IPS-11a (cell line): ENCODE results near the gene CRLF1.
A peak's percentile ranks its signal among the peaks of the same experiment; 100 is the strongest.

ENCODE experiments used
- H3K4me3 ChIP-seq: one replicate; pipeline ENCODE4 v1.5.1; 2013; ENCODE audit warnings: low read depth, low read length, control low read depth

CRLF1 gene

DNA sequence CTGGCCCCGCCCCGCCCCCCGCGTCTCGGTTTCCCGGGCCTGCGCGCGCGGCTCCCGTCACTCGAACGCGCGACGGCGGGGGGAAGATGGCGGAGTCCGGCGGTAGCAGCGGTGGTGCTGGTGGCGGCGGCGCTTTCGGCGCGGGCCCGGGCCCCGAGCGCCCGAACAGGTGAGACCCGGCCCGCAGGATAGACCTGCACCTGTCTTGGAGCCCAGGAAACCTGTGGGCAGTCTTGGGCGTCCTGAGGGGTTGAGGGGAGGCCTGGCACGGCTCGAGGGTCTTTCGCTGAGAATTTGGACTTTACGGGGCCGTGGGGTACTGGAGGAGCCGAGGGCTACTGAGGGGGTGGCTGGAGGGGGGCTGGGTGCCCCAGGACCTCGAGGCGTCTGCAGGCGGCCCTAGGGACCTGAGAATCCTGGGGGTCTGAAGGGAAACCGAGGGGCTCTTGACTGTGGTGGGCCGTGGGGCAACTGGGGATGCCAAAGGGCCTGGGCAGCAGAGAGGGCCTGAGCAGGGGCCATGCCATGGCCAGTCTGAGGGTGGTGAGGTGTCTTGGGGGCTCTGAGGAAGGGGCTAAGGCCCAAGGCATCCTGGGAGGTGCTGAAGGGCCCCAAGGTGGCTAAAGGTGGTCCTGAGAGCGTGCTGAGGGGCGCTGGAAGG, 30.5 kb upstream of the CRLF1 start, which contains the start of gene KLHL26:
Gene KLHL26 (plus strand): TSS at position 60 of the 661 bp plus-strand sequence. CDS start 27 bp downstream, at position 87.
- peak within 1 kb of the TSS; percentile 79 for H3K4me3 ChIP-seq

DNA sequence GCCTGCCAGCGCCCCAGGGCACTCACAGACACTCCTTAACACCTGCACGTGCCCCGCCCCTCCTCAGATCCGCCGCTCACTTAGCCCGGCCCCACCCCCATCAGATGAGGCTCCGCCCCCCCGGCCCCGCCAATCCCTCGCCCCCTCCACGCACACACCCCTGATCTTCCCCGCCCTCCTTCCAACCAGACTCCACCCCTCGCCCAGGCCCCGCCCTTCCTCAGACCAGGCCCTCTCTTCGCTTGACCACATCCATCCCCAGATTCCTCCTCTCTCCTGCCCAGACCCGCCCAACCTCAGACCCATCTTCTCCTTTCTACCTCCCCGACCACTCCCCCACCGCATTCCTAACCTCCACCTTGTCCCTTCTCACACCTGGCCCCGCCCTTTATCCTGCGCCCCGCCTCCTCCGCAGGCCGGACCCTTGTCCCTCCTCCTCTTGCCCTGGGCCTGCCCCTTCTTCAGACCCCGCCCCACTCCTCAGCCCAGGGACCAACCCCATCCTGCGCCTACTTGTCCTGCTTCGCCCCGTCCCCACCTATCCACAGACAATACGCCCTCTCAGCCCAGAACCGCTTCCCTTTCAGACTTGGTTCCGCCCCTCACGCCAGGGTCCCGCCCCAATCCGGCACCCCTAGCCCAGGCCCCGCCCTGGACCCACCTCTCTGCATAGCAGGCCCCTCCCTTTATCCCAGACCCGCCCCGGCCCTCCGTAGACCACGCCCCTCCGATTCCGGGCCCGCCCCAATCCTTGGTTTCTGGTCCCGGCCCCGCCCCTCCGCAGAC, 29.8 kb upstream of the CRLF1 start:
- peak overlapping the region; percentile 35 for H3K4me3 ChIP-seq

- H3K4me3 ChIP-seq = no peak overlapping the region
Measured at GRCh38 chr19:18635831-18636182, 29.2 kb upstream of the CRLF1 start.

DNA sequence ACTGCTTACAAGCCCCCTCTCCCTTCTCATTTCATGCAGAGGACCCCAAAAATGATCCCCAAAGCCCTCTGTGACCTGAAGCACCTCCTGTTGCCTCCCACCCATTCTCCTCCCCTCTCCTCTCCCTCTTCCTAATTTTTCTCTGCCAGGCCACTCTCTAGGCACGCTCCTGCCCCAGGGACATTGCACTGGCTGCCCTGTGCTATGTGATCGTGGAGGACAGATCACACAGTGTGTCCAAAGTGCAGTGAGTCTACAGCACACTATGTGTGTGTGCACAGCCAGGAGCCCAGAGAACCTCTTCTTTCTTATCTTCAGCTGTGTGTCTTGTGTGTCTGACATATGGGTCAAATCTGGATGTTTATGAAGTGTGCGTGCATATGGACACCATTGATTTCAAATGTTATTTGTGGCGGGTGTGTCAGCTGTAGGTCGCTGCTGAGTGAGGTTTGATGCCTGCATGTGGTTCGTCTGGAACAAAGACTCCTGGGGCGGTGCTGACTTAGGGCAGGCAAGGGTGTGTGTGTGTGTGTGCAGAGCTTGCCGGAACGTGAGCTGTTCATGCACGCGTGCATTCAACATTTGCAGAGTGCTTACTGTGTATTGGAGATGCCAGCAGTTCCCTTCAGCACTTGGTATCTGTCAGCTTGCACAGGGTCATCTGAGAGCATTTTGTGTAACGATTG, 28.2 kb upstream of the CRLF1 start:
- no peak overlapping the region for H3K4me3 ChIP-seq

GRCh38 chr19:18633321-18633720, 26.7 kb upstream of the CRLF1 start:
- no peak overlapping the region for H3K4me3 ChIP-seq

DNA sequence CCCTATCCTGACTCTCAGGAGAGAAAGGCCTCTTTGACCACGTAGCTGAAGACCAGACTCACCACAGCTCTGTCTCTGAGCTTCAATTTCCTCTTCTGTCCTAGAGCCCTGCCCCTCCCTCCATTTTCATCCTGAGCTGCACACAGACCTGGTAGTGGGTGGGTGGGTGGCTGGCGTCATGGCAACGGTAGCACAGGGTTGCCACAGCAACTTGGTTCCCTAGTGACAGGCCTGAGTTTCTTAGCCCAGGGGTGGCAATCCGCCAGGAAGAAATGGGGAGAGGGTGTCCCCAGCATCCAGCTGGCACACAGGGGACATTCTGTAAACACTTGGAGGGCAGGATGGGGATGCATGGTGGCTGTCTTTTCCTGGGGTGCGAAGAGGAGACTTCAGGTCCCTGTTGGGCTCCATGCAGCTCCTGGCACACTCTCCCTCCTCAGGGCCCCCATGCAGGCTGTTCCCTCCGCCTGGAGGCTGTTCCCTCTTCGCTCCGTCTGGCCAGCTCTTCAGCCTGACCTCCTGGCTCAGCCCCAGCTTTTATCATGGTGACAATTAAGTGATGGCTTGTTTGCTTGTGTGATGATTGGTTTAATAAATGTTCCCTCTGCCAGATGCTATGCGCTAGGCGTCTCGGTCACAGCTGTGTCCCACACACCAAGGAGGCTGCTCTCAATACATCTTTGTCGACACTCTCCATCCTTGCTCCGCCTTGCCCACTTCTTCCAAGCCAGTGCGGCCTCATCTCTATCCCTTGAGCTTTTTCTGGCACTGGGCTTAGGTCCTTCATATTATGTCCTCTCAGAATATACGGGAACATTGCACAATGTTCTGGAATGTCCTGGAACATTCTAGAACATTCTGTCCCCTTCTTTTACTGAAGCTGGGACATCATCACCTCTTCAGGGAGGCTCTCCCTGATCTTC, 22.8 kb upstream of the CRLF1 start:
- no peak overlapping the region for H3K4me3 ChIP-seq

GRCh38 chr19:18626906-18627305, 20.3 kb upstream of the CRLF1 start:
- H3K4me3 ChIP-seq = no peak overlapping the region

DNA sequence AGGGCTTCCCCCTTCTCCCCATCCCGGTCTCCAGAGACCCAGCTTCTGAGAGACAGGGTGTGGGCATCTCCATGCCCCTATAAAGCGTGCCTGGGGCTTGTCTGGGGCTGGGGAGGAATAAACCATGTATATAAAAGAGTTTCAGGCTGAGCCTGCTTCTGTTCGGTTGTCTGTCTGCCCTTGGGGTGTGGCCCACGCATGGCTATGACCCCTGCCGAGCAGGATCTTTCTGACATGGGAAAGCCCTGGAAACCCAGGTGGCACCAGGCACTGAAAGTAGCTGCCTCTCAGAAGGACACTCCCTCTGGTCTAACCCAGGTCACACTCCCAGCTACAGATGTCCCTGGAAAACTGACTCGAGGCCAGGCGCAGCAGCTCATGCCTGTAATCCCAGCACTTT, 14.3 kb upstream of the CRLF1 start:
- no peak overlapping the region for H3K4me3 ChIP-seq

- H3K4me3 ChIP-seq = no peak overlapping the region
Measured at GRCh38 chr19:18620311-18620710, 13.7 kb upstream of the CRLF1 start.

DNA sequence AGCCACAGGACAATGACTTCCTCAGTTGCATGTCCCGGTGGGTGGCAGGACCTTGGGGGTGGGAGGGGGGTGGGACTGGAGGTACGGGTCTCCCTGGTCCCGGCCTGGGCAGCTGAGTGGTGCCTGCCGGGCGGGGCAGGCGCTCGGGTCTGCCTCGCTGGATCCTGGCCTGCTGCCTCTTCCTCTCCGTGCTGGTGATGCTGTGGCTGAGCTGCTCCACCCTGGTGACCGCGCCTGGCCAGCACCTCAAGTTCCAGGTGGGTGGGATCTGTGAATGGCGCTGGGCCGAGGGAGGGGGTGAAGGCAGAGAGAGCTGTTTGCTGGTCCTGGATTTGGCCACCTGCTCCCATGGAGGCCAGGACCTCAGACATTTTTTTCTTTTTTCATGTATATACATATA, 11.6 kb upstream of the CRLF1 start:
- H3K4me3 ChIP-seq = no peak overlapping the region

GRCh38 chr19:18617562-18617961, 11.0 kb upstream of the CRLF1 start:
- H3K4me3 ChIP-seq = no peak overlapping the region

DNA sequence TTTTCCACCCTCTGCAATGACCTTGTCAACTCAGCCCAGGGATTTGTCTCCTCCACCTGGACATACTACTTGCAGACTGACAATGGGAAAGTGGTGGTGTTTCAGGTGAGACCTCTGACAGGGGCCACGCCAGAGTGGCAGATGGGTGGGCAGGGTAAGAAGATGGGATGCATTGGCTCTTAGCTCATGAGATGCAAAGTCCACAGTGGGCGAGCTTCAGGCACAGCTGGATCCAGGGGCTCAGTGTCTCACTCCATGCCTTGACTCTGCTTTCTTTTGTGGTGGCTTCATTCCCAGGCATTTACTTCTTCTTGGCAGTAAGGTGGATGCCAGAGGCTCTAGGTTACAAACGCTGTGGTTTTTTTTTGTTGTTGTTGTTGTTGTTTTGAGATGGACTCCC, 9.4 kb upstream of the CRLF1 start:
- no peak overlapping the region for H3K4me3 ChIP-seq

GRCh38 chr19:18613589-18614234, 7.1 kb upstream of the CRLF1 start:
- H3K4me3 ChIP-seq = no peak overlapping the region

GRCh38 chr19:18612772-18613588, 6.4 kb upstream of the CRLF1 start, which contains the start of gene TMEM59L:
TSS of gene TMEM59L (plus strand) at chr19:18612870. CDS start at chr19:18612959, 89 bp downstream.
- peak within 1 kb of the TSS; percentile 47 for H3K4me3 ChIP-seq

GRCh38 chr19:18612051-18612771, 5.6 kb upstream of the CRLF1 start:
- H3K4me3 ChIP-seq = peak overlapping the region; percentile 47

DNA sequence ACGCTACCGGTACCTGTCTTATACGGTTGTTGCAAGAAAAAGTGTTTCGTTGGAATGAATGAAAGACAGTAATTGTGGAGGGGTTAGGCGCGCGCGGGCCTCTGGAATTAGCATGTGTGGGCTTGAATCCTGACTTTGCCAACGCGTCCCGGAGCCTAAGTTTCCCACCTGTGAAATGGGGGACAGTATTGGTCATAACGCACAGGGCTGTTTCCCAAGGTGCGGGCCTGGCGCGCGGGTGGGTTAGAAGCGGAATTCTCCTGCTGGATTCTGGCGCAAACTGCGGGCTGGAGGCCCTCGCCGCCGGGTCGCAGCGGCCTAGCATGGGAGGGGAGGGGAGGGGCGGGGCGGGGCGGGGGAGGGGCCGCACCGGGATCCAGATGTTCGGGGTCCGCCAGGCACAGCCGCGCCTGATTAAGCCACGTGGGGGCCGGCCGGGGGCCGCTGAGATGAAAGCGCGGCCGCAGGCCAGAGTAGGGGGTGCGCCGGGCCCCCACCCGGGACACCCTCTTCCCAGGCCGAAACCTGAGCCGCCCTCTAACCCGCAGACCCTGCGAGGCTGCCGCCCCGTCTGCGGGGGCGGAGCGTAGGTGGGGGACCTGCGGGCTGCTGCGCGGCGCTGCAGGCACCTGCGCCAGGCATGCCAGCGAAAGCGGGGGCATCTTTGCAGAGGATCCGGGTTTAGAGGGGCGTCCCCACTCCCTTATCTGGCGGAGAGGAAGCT, 4.9 kb upstream of the CRLF1 start:
- peak overlapping the region; percentile 17 for H3K4me3 ChIP-seq

GRCh38 chr19:18610556-18611326, 4.1 kb upstream of the CRLF1 start:
- H3K4me3 ChIP-seq = peak overlapping the region; percentile 17

GRCh38 chr19:18610245-18610555, 3.6 kb upstream of the CRLF1 start:
- no peak overlapping the region for H3K4me3 ChIP-seq
